WTC11 (cell line): Measurements from ENCODE around the gene NPLOC4. TPM values are rescaled to one million over a fixed set of nuclear protein-coding genes. Genes with fewer than 3 reads are reported as not detected.

Experiments
- ATAC-seq: fragments of 200-7000 bp; cut with Tn5 transposase; 2 replicates; pipeline ENCODE4 v1.10.0; 2021; ENCODE audit warnings: mild to moderate bottlenecking, moderate library complexity
- CTCF ChIA-PET: fragments of 300-600 bp; sonication (Branson Sonifier 250); formaldehyde crosslinking; loops from one replicate; lab custom pipeline; 2021; ENCODE audit warnings: antibody characterized with exemption; lab: Charles Lee
- POLR2A ChIA-PET: fragments of 350-600 bp; sonication (Branson Sonifier 250); formaldehyde crosslinking; loops from one replicate; lab custom pipeline; 2021; ENCODE audit warnings: antibody characterized with exemption; lab: Charles Lee
- DNase-seq: peaks from one replicate; pipeline ENCODE4 v3.0.0; 2021; ENCODE audit warnings: low spot score
- H3K27ac Mint-ChIP-seq: 2 replicates; pipeline ENCODE4 v1.8.0; 2021; ENCODE audit warnings: mixed read lengths
- H3K27me3 Mint-ChIP-seq: 2 replicates; pipeline ENCODE4 v1.8.0; 2021; ENCODE audit warnings: low read depth, mild to moderate bottlenecking, moderate library complexity, mixed read lengths
- H3K36me3 Mint-ChIP-seq: 2 replicates; pipeline ENCODE4 v1.8.0; 2021; ENCODE audit warnings: mixed read lengths
- H3K4me1 Mint-ChIP-seq: 2 replicates; pipeline ENCODE4 v1.8.0; 2022; ENCODE audit warnings: mixed read lengths
- H3K4me3 Mint-ChIP-seq: 2 replicates; pipeline ENCODE4 v1.8.0; 2021; ENCODE audit warnings: mild to moderate bottlenecking, moderate library complexity, mixed read lengths
- H3K9me3 Mint-ChIP-seq: 2 replicates; pipeline ENCODE4 v1.8.0; 2021; ENCODE audit warnings: mixed read lengths
- CREB1 ChIP-seq: sonication (generic); formaldehyde crosslinking; IDR thresholded peaks from 2 replicates; pipeline ENCODE4 v1.8.0; 2023; ENCODE audit warnings: mild to moderate bottlenecking, missing genetic modification reagents
- CTCF ChIP-seq: fragments of 200-600 bp; IDR thresholded peaks from 2 replicates; pipeline ENCODE4 v1.8.0; 2022; ENCODE audit warnings: antibody characterized with exemption
- EMX1 ChIP-seq: fragments of 250-450 bp; sonication (Bioruptor Pico); IDR thresholded peaks from 2 replicates; pipeline ENCODE4 v1.8.0; 2021; ENCODE audit warnings: mild to moderate bottlenecking
- FOXJ3 ChIP-seq: sonication (generic); formaldehyde crosslinking; IDR thresholded peaks from 2 replicates; pipeline ENCODE4 v1.9.0; 2021; ENCODE audit warnings: missing genetic modification reagents, mild to moderate bottlenecking, borderline replicate concordance
- GRHL2 ChIP-seq: fragments of 250-450 bp; sonication (Bioruptor Pico); IDR thresholded peaks from 2 replicates; pipeline ENCODE4 v1.8.0; 2022; ENCODE audit warnings: mild to moderate bottlenecking, moderate library complexity; ENCODE audit not compliant: insufficient replicate concordance, severe bottlenecking
- MXD4 ChIP-seq: fragments of 250-450 bp; sonication (Bioruptor Pico); IDR thresholded peaks from 2 replicates; pipeline ENCODE4 v1.8.0; 2021; ENCODE audit warnings: mild to moderate bottlenecking, moderate library complexity, borderline replicate concordance
- MYBL2 ChIP-seq: sonication (generic); formaldehyde crosslinking; IDR thresholded peaks from 2 replicates; pipeline ENCODE4 v1.8.1; 2023; ENCODE audit warnings: mild to moderate bottlenecking, moderate library complexity, missing genetic modification reagents
- NFATC4 ChIP-seq: fragments of 250-450 bp; sonication (Bioruptor Pico); IDR thresholded peaks from 2 replicates; pipeline ENCODE4 v1.9.0; 2021; ENCODE audit warnings: mild to moderate bottlenecking
- NFE2L1 ChIP-seq: sonication (generic); formaldehyde crosslinking; IDR thresholded peaks from 2 replicates; pipeline ENCODE4 v1.8.1; 2023; ENCODE audit warnings: missing genetic modification reagents
- STAT6 ChIP-seq: sonication (generic); formaldehyde crosslinking; conservative IDR thresholded peaks from 2 replicates; pipeline ENCODE4 v1.8.1; 2023; ENCODE audit warnings: mild to moderate bottlenecking, low read depth, missing genetic modification reagents, moderate library complexity
- TEAD4 ChIP-seq: sonication (generic); formaldehyde crosslinking; IDR thresholded peaks from 2 replicates; pipeline ENCODE4 v1.8.0; 2022; ENCODE audit warnings: mild to moderate bottlenecking, missing genetic modification reagents
- TP53 ChIP-seq: sonication (generic); formaldehyde crosslinking; IDR thresholded peaks from 2 replicates; pipeline ENCODE4 v1.8.1; 2023; ENCODE audit warnings: mild to moderate bottlenecking, missing genetic modification reagents
- ZBTB43 ChIP-seq: sonication (generic); formaldehyde crosslinking; IDR thresholded peaks from 2 replicates; pipeline ENCODE4 v1.8.1; 2023; ENCODE audit warnings: mild to moderate bottlenecking, missing genetic modification reagents
- total RNA-seq: library from RNA; stranded (reverse); gene quantifications from 3 replicates; pipeline ENCODE4 v1.2.3, GENCODE V29; 2021
- TF ChIP-seq, protein P1 (sequence below): fragments of 250-450 bp; sonication (Bioruptor Pico); IDR thresholded peaks from 2 replicates; pipeline ENCODE4 v1.9.0; 2021; ENCODE audit warnings: mild to moderate bottlenecking
- TF ChIP-seq, protein P2 (sequence below): sonication (generic); formaldehyde crosslinking; IDR thresholded peaks from 2 replicates; pipeline ENCODE4 v1.8.1; 2023; ENCODE audit warnings: mild to moderate bottlenecking, missing genetic modification reagents, borderline replicate concordance
- TF ChIP-seq, protein P3 (sequence below): sonication (generic); formaldehyde crosslinking; IDR thresholded peaks from 2 replicates; pipeline ENCODE4 v1.8.0; 2023; ENCODE audit warnings: missing genetic modification reagents
- TF ChIP-seq, protein P4 (sequence below): sonication (generic); formaldehyde crosslinking; IDR thresholded peaks from 2 replicates; pipeline ENCODE4 v1.8.0; 2022; ENCODE audit warnings: mild to moderate bottlenecking, missing genetic modification reagents

Gene NPLOC4
- total RNA-seq, 1 experiment from 2014 or later: 83.5 TPM

DNA sequence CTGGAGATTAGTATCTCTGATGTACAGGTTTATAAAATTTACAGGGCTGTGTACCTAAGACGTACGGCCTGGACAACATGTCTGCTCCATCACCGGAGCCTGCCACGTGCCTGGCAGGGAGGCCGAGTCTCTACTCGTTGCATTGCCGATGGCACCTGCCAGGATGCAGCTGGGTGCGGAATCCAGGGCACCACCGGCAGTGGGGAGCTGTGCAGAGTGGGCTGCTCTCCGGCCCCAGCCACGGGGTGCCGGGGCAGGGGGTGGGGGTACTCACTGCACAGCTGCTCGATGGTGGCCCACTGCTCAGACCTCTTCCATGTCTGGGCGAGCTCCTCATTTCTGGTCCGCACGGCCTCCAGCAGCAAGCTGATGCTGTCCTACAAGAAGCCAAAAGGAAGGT, 71.7 kb downstream of the NPLOC4 start:
- Mint-ChIP-seq H3K27ac (no peak overlapping the region), H3K4me1 (no peaks in the 10 kb centered on the region), H3K27me3 (no peaks in the 10 kb centered on the region), H3K9me3 (no peaks in the 10 kb centered on the region), H3K4me3 (no peak overlapping the region), H3K36me3 (peaks cover 58% of the 10 kb centered on the region)
- CTCF ChIA-PET: no interaction called here
- no peak for DNase-seq
- POLR2A ChIA-PET: interaction anchor here (0.7 kb wide), 1 partner anchor 9 kb away, joined by 3 read pairs; no protein-coding TSS in a partner anchor
- no peak for ATAC-seq
- TF ChIP-seq CTCF (no peak), STAT6 (no peak), GRHL2 (no peak), MXD4 (CRISPR knock-in tag) (no peak), MYBL2 (CRISPR knock-in tag) (no peak), TEAD4 (CRISPR knock-in tag) (no peak), EMX1 (no peak), ZBTB43 (no peak)
- TF ChIP-seq, protein P1, sequence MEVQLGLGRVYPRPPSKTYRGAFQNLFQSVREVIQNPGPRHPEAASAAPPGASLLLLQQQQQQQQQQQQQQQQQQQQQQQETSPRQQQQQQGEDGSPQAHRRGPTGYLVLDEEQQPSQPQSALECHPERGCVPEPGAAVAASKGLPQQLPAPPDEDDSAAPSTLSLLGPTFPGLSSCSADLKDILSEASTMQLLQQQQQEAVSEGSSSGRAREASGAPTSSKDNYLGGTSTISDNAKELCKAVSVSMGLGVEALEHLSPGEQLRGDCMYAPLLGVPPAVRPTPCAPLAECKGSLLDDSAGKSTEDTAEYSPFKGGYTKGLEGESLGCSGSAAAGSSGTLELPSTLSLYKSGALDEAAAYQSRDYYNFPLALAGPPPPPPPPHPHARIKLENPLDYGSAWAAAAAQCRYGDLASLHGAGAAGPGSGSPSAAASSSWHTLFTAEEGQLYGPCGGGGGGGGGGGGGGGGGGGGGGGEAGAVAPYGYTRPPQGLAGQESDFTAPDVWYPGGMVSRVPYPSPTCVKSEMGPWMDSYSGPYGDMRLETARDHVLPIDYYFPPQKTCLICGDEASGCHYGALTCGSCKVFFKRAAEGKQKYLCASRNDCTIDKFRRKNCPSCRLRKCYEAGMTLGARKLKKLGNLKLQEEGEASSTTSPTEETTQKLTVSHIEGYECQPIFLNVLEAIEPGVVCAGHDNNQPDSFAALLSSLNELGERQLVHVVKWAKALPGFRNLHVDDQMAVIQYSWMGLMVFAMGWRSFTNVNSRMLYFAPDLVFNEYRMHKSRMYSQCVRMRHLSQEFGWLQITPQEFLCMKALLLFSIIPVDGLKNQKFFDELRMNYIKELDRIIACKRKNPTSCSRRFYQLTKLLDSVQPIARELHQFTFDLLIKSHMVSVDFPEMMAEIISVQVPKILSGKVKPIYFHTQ (CRISPR knock-in tag): no peak
- TF ChIP-seq, protein P2, sequence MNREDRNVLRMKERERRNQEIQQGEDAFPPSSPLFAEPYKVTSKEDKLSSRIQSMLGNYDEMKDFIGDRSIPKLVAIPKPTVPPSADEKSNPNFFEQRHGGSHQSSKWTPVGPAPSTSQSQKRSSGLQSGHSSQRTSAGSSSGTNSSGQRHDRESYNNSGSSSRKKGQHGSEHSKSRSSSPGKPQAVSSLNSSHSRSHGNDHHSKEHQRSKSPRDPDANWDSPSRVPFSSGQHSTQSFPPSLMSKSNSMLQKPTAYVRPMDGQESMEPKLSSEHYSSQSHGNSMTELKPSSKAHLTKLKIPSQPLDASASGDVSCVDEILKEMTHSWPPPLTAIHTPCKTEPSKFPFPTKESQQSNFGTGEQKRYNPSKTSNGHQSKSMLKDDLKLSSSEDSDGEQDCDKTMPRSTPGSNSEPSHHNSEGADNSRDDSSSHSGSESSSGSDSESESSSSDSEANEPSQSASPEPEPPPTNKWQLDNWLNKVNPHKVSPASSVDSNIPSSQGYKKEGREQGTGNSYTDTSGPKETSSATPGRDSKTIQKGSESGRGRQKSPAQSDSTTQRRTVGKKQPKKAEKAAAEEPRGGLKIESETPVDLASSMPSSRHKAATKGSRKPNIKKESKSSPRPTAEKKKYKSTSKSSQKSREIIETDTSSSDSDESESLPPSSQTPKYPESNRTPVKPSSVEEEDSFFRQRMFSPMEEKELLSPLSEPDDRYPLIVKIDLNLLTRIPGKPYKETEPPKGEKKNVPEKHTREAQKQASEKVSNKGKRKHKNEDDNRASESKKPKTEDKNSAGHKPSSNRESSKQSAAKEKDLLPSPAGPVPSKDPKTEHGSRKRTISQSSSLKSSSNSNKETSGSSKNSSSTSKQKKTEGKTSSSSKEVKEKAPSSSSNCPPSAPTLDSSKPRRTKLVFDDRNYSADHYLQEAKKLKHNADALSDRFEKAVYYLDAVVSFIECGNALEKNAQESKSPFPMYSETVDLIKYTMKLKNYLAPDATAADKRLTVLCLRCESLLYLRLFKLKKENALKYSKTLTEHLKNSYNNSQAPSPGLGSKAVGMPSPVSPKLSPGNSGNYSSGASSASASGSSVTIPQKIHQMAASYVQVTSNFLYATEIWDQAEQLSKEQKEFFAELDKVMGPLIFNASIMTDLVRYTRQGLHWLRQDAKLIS: no peak

GRCh38 chr17:81564778-81565177, 72.1 kb downstream of the NPLOC4 start:
- H3K9me3 Mint-ChIP-seq: no peaks in the 10 kb centered on the region
- H3K27me3 Mint-ChIP-seq: no peaks in the 10 kb centered on the region
- no peak for ATAC-seq
- CTCF ChIA-PET: no interaction called here
- TF ChIP-seq STAT6 (no peak), NFATC4 (CRISPR knock-in tag) (no peak), FOXJ3 (CRISPR knock-in tag) (no peak), CREB1 (no peak), MYBL2 (CRISPR knock-in tag) (no peak), NFE2L1 (CRISPR knock-in tag) (no peak), TP53 (no peak)
- TF ChIP-seq, protein P3, sequence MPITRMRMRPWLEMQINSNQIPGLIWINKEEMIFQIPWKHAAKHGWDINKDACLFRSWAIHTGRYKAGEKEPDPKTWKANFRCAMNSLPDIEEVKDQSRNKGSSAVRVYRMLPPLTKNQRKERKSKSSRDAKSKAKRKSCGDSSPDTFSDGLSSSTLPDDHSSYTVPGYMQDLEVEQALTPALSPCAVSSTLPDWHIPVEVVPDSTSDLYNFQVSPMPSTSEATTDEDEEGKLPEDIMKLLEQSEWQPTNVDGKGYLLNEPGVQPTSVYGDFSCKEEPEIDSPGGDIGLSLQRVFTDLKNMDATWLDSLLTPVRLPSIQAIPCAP (CRISPR knock-in tag): no peak
- TF ChIP-seq, protein P4, sequence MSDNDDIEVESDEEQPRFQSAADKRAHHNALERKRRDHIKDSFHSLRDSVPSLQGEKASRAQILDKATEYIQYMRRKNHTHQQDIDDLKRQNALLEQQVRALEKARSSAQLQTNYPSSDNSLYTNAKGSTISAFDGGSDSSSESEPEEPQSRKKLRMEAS: no peak
- H3K4me3 Mint-ChIP-seq: no peak overlapping the region
- no peak overlapping the region for H3K27ac Mint-ChIP-seq
- H3K36me3 Mint-ChIP-seq: peaks cover 53% of the 10 kb centered on the region
- H3K4me1 Mint-ChIP-seq: no peaks in the 10 kb centered on the region
- POLR2A ChIA-PET: no interaction called here
- DNase-seq: no peak
